HEK293 (cell line): ENCODE results near the gene ITGA3.

ENCODE experiments used
- CTCF ChIP-seq: fragments of 450-650 bp; formaldehyde crosslinking; IDR thresholded peaks from 2 replicates; pipeline ENCODE4 v1.5.1; 2016; ENCODE audit warnings: missing biosample characterization, missing genetic modification characterization
- MYNN ChIP-seq: fragments of 450-650 bp; formaldehyde crosslinking; IDR thresholded peaks from 2 replicates; pipeline ENCODE4 v1.5.1; 2016; ENCODE audit warnings: missing biosample characterization, missing genetic modification characterization, borderline replicate concordance
- ZBTB7A ChIP-seq: fragments of 450-650 bp; formaldehyde crosslinking; IDR thresholded peaks from 2 replicates; pipeline ENCODE4 v1.5.1; 2016; ENCODE audit warnings: low read depth, missing biosample characterization, missing genetic modification characterization
- ZNF114 ChIP-seq: fragments of 450-650 bp; formaldehyde crosslinking; IDR thresholded peaks from 2 replicates; pipeline ENCODE4 v1.5.0; 2017; ENCODE audit warnings: missing biosample characterization, missing genetic modification characterization
- ZNF132 ChIP-seq: fragments of 450-650 bp; formaldehyde crosslinking; IDR thresholded peaks from 2 replicates; pipeline ENCODE4 v1.5.1; 2017; ENCODE audit warnings: missing biosample characterization, missing genetic modification characterization, borderline replicate concordance
- ZNF274 ChIP-seq, 2 experiments: fragments of 200-500 bp in 1 of 2; fragments of 450-650 bp in 1 of 2; sonication (Bioruptor generic) in 1 of 2; formaldehyde crosslinking in 1 of 2; IDR thresholded peaks; 2 replicates each; pipeline versions ENCODE4 v1.5.1 to v1.6.1; 2014 to 2016; ENCODE audit warnings: borderline replicate concordance in 1 of 2, inconsistent platforms in 1 of 2, low read length in 1 of 2, missing biosample characterization in 1 of 2, missing genetic modification characterization in 1 of 2
- ZNF280C ChIP-seq: fragments of 450-650 bp; formaldehyde crosslinking; IDR thresholded peaks from 2 replicates; pipeline ENCODE4 v1.5.1; 2016; ENCODE audit warnings: missing biosample characterization, missing genetic modification characterization
- ZNF544 ChIP-seq: fragments of 450-650 bp; formaldehyde crosslinking; IDR thresholded peaks from 2 replicates; pipeline ENCODE4 v1.5.0; 2017; ENCODE audit warnings: missing biosample characterization, missing genetic modification characterization
- ZNF558 ChIP-seq: fragments of 450-650 bp; formaldehyde crosslinking; IDR thresholded peaks from 2 replicates; pipeline ENCODE4 v1.5.1; 2016; ENCODE audit warnings: missing biosample characterization, missing genetic modification characterization
- ZNF639 ChIP-seq: fragments of 450-650 bp; formaldehyde crosslinking; IDR thresholded peaks from 2 replicates; pipeline ENCODE4 v1.5.1; 2016; ENCODE audit warnings: missing biosample characterization, missing genetic modification characterization

GRCh38 chr17:50047488-50048126, 8.3 kb upstream of the ITGA3 start:
- no peak for TF ChIP-seq ZNF544
- no peak for TF ChIP-seq CTCF
- no peak for TF ChIP-seq ZNF280C (tag by site-specific recombination)
- no peak for TF ChIP-seq ZNF132 (tag by site-specific recombination)
- no peak for TF ChIP-seq ZBTB7A (tag by site-specific recombination)
- TF ChIP-seq ZNF114: no peak
- TF ChIP-seq ZNF274 (IDR thresholded peaks at IDR 0.05; ENCODE audit: low read length): no peak
- no peak for TF ChIP-seq ZNF274 (tag by site-specific recombination; IDR thresholded peaks at IDR 0.05; ENCODE audit: borderline replicate concordance)
- no peak for TF ChIP-seq ZNF639
- no peak for TF ChIP-seq MYNN
- TF ChIP-seq ZNF558 (tag by site-specific recombination): no peak
